ENCODE data around the gene MAGI2. TPM values are rescaled to one million over a fixed set of nuclear protein-coding genes. Genes with fewer than 3 reads are reported as not detected.

The MAGI2 gene
- total and polyA plus RNA-seq, 9 donors = 7.1 to 20.4 (median 18.7) TPM

DNA sequence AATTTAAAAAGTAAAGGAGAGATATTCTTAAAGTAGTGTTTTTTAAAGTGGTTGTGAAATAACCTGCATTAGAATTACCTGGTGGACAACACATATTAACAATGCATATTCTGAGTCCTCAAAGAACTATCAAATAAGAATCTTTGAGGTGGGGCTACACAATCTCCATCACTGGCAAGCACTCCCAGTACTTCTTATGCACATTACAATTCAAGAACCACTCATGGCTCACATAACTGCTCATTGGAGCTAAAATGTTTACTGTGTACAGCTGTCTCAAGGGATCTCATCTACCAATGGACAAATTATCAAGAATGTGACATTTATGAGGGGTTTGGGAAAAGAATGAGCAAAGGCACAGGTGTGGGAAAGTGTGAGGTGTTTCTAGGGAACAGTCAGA is 962.9 kb downstream of the MAGI2 start:
- Histone ChIP-seq H3K9me3 (no peaks in the 10 kb centered on the region), H3K4me1 (ENCODE audit: insufficient read depth) (no peaks in the 10 kb centered on the region), H3K27me3 (no peaks in the 10 kb centered on the region), H3K36me3 (no peaks in the 10 kb centered on the region), H3K4me3 (no peak overlapping the region), H3K27ac (no peak overlapping the region)
- intact Hi-C loops (cut with DNase I) = no loop called here
- TF ChIP-seq EP300 (IDR thresholded peaks at IDR 0.05) = no peak
- DNase-seq = no peak

DNA sequence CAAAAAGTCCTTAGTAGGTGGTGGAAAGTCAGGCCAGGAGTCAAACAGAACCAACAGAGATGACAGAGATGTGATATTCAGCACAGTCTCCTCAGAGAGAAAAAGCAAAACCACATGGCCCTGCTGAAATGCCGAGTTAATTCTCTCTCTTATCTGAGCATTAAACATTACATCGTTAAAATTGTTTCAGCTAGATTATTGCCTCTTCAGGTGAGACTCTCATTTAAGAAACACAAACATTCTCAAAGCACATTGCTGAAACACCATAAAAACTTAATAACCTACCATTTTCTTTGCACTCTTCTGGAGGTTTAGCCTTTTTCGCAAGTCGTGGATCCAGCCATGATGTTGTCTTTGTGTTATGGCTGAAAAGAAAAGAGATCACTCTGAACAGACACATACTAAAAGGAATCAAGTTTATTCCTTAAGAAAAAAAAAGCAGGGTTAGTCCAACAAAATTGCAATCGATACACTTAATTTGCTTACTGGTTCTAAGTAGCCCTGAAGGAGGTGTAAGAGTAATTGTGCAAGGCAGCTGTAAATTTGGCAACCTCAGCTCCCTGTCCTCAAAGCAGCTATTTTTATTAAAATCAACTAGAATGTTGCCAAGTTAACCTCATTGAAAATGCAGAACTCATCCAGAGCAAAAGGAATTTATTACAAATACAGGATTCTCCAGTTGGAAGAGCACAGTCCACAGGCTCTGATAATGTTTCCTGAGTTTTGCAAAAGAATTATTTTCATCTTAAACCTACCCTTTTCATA is 963.8 kb downstream of the MAGI2 start:
- TF ChIP-seq, protein P1, sequence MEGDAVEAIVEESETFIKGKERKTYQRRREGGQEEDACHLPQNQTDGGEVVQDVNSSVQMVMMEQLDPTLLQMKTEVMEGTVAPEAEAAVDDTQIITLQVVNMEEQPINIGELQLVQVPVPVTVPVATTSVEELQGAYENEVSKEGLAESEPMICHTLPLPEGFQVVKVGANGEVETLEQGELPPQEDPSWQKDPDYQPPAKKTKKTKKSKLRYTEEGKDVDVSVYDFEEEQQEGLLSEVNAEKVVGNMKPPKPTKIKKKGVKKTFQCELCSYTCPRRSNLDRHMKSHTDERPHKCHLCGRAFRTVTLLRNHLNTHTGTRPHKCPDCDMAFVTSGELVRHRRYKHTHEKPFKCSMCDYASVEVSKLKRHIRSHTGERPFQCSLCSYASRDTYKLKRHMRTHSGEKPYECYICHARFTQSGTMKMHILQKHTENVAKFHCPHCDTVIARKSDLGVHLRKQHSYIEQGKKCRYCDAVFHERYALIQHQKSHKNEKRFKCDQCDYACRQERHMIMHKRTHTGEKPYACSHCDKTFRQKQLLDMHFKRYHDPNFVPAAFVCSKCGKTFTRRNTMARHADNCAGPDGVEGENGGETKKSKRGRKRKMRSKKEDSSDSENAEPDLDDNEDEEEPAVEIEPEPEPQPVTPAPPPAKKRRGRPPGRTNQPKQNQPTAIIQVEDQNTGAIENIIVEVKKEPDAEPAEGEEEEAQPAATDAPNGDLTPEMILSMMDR (IDR thresholded peaks at IDR 0.05) = no peak
- TF ChIP-seq POLR2A (IDR thresholded peaks at IDR 0.05) = no peak
- no peak for TF ChIP-seq EP300 (IDR thresholded peaks at IDR 0.05)
- no peak overlapping the region for H3K27ac ChIP-seq
- H3K4me1 ChIP-seq (ENCODE audit: insufficient read depth) = no peaks in the 10 kb centered on the region
- H3K4me3 ChIP-seq = peak overlapping the region; percentile 8
- 10 to 16% (median 12%) methylated on average over 5 of the region's 5 CpGs for whole genome bisulfite sequencing, 3 donors
- H3K27me3 ChIP-seq = no peaks in the 10 kb centered on the region
- H3K9me3 ChIP-seq = no peaks in the 10 kb centered on the region
- H3K36me3 ChIP-seq = no peaks in the 10 kb centered on the region
- DNase-seq = no peak
- intact Hi-C loops (cut with DNase I) = no loop called here

DNA sequence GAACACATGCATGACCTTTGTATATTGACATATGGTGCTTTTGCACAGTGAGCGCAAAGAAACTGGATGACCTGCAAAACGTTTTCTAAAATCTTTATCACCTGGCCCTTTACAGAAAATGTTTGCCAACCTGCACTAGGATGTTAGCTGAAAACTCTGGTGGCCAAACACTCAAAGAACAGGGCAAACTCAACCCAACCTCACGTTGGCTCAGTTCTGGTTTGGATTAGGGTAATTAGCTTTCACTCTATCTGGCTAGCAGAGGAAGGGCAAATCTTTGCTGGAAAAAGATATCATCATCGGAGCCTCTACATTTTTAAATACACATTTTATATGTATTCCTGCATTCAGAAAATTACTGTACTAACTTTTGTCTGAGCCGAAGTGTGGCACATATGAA is 966.0 kb downstream of the MAGI2 start:
- H3K4me1 ChIP-seq (ENCODE audit: insufficient read depth) = no peaks in the 10 kb centered on the region
- intact Hi-C loops (cut with DNase I) = no loop called here
- H3K27me3 ChIP-seq = no peaks in the 10 kb centered on the region
- no peak overlapping the region for H3K4me3 ChIP-seq
- TF ChIP-seq POLR2A (IDR thresholded peaks at IDR 0.05) (no peak), EP300 (IDR thresholded peaks at IDR 0.05) (no peak)
- TF ChIP-seq, protein P1 (IDR thresholded peaks at IDR 0.05) = no peak
- H3K36me3 ChIP-seq = no peaks in the 10 kb centered on the region
- no peak for DNase-seq
- no peak overlapping the region for H3K27ac ChIP-seq
- no peaks in the 10 kb centered on the region for H3K9me3 ChIP-seq
- 44 to 56% (median 53%) methylated on average over 5 of the region's 5 CpGs for WGBS, 3 donors

DNA sequence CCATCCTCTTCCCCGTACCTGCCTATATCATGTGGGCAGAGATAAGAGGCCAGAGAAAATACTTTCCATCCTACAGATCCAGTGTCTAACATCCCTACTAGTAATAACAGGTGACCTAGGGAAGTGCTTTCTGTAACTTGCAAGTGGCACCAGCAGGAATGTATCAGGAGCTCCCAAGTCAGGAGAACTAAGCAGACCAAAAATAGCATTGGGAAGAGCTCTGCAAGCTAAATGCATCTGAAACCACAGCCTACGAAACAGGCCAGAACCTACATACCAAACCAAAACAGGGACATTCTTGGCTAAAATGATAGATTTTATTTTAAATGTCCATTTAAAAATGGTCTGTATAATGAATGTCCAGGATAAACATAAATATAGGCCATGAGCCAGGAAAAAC is 974.1 kb downstream of the MAGI2 start:
- no peak overlapping the region for H3K27ac ChIP-seq
- intact Hi-C loops (cut with DNase I) = no loop called here
- no peak overlapping the region for H3K4me3 ChIP-seq
- DNase-seq = no peak
- WGBS, 3 donors = 36 to 53% (median 46%) methylated on average over 2 of the region's 2 CpGs
- TF ChIP-seq, protein P1 (IDR thresholded peaks at IDR 0.05) = no peak
- no peak for TF ChIP-seq EP300 (IDR thresholded peaks at IDR 0.05)
- TF ChIP-seq POLR2A (IDR thresholded peaks at IDR 0.05) = no peak
- H3K27me3 ChIP-seq = no peaks in the 10 kb centered on the region
- no peaks in the 10 kb centered on the region for H3K36me3 ChIP-seq
- H3K9me3 ChIP-seq = no peaks in the 10 kb centered on the region
- peaks cover 2% of the 10 kb centered on the region for H3K4me1 ChIP-seq (ENCODE audit: insufficient read depth)

DNA sequence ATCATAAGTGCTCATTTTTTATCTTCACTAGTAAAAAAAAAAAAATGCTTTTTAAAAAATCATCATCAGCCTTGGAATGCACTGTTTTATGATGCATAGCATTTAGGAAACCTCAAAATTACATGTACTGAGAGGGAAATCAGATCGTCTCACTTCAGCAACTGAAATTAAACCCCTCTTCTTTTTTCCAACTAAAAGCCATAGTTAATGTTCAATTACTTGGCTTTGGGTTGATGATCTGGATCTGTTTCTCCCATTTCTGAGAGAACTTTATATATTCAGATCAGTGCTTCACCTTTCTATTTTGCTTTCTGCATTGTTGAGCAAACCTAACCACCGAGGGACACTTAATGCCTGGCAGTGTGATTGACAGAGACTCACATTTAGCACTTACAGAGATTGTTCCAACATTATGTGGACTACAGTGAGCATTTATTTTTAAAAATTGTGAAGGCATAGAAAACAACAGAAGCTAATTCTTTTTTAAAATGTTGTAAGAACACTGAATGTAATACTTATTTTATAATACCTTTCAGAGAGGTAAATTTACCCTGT is 976.5 kb downstream of the MAGI2 start:
- no peak for TF ChIP-seq POLR2A (IDR thresholded peaks at IDR 0.05)
- WGBS, 3 donors = 47 to 70% (median 56%) methylated on average over 2 of the region's 2 CpGs
- Histone ChIP-seq H3K9me3 (no peaks in the 10 kb centered on the region), H3K36me3 (no peaks in the 10 kb centered on the region), H3K27ac (no peak overlapping the region), H3K4me3 (no peak overlapping the region), H3K4me1 (ENCODE audit: insufficient read depth) (peaks cover 2% of the 10 kb centered on the region), H3K27me3 (no peaks in the 10 kb centered on the region)
- intact Hi-C loops (cut with DNase I) = no loop called here
- DNase-seq = no peak

Measured in ovary (tissue), 9 donors.